Jurkat, Clone E6-1 (cell line): ENCODE data around the gene DHRS4. TPM values are rescaled to one million over a fixed set of nuclear protein-coding genes. Genes with fewer than 3 reads are reported as not detected.

Experiments
- DNase-seq: peaks from one replicate; pipeline ENCODE4 v3.0.0-alpha.2; 2011; ENCODE audit warnings: low read depth, low spot score
- H3K4me3 ChIP-seq: 2 replicates; pipeline ENCODE4 v1.5.1; 2011; ENCODE audit warnings: mild to moderate bottlenecking, low read length, control low read depth, moderate library complexity
- polyA plus RNA-seq: library from polyadenylated mRNA; unstranded; fragments of >200 nt; gene quantifications from one replicate; pipeline ENCODE4 v1.2.1, GENCODE V29; 2012; ENCODE audit warnings: missing spikeins; ENCODE audit not compliant: insufficient read length, insufficient read depth

Gene DHRS4
- 47.1 TPM for polyA plus RNA-seq

DNA sequence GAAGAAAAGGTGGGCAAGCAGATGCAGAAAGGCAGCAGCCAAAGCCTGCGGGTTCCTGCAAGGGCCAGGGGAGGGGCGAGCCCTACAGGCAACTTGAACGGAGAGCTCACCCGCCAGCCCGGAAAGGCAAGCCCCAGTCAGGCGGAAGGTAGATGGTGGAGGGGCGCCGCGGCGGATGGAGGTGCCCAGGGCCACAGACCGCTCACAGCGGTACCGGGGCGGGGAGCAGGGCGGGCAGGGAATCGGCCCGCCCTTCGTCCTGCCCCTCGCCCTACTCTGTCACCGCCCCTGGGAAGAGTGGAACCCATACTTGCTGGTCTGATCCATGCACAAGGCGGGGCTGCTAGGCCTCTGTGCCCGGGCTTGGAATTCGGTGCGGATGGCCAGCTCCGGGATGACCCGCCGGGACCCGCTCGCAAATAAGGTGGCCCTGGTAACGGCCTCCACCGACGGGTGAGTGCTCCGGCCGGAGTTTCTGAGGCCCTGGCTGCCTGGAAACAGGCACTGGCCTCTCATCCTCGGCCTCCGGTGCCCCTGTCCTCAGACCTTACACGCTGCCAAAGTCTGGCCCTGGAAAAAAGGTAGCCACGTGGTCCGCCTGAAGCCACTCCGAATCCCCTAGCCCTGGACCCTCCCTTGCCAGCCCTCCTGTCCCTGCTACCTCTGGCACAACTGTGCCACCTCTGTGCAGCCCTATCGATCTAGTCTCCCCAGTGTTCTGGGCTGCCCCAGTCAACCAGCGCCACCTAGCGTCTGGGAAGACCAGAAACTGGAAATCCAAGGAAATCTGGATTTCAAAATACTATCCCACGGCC lies at the start of gene DHRS4:
TSS of gene DHRS4 (plus strand) at position 307 of the 815 bp plus-strand sequence. CDS start at position 326, 19 bp downstream.
- H3K4me3 ChIP-seq: peak within 1 kb of the TSS; percentile 87
- peak; percentile 86 for DNase-seq

DNA sequence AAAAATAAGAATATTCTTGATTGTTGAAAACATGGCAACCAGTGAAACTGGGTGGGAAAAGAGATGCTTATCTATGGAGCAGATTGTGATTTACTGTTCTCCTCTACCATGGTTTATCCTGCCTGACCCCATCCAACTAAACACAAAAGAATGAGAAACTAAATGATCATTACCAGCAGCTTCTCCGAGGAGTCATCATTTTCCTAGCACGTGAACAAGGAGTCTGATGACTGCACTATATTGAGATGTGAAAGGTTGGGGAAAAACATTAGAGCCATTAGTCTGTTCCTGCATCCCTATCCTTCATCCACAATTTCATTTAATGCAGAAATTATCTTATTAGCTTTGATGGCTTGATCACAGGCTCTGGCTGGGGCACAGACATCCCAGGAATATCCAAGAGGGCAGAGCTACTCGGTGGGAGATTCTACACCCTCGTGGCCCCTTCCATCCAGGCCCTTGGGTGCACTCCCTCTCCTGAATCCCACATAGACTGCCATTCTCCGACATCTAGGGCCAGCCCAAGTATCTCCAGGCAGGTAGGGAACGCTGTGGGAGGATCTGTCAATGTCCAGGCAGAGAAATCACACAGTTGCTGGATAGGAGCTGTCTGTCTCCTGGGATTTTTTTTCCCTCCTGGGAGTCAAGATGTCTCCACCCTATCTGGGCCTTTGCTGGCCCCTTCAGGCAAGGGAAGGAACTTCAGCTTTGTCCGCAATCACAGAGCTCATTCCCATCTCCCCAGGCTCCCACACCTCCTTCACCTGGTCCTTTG lies 43.3 kb upstream of the DHRS4 start:
- H3K4me3 ChIP-seq: no peak overlapping the region
- DNase-seq: peak; percentile 6

DNA sequence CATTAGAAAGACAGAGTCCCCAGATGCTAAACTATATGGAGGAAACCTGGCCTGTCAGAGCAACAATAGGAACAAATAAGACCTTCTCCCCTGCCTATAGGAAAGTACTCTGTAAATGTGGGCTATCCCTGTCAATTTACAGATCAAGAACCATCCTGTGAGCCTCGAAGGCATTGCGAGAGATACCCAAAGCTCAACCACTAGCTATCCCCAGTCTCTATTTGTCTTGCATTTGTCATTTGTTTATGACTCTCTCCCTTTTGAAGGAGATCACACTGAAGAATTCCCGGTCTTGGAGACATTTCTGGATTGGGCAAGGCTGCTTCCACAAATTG lies 42.7 kb upstream of the DHRS4 start:
- no peak for DNase-seq
- H3K4me3 ChIP-seq: no peak overlapping the region

DNA sequence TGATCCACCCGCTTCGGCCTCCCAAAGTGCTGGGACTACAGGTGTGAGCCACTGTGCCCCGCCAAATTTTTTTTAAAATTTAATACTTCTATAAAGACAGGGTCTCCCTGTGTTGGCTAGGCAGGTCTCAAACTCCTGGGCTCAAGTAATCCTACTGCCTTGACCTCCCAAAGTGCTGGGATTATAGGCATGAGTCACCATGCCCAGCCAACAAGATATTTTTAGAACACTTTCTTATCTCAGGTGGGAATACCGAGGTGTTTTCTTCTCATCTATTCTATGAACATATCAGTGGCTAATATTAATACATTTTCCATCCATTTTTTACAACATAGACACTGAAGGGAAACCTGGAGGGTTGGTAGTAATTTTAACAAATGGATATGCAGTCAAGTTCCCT lies 38.0 kb upstream of the DHRS4 start:
- H3K4me3 ChIP-seq: no peak overlapping the region
- DNase-seq: no peak

DNA sequence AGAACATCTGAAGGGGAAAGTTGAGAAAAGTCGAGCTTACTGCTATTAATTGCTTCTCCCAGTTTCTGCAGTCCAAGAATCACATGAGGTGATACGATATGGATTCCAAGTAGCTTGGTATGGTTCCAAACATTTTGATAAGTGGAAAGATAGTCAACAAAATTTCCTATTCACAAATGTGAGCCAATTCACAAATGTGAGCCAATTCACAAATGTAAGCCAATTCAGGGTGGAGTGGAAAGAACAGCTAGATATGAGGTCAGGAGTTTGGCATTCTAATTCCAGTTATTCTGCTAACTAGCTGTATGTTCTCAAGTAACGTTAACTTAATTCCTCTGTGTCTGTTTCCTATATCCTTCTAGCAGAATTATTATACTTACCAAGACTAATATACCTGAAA lies 37.6 kb upstream of the DHRS4 start:
- DNase-seq: no peak
- H3K4me3 ChIP-seq: no peak overlapping the region

DNA sequence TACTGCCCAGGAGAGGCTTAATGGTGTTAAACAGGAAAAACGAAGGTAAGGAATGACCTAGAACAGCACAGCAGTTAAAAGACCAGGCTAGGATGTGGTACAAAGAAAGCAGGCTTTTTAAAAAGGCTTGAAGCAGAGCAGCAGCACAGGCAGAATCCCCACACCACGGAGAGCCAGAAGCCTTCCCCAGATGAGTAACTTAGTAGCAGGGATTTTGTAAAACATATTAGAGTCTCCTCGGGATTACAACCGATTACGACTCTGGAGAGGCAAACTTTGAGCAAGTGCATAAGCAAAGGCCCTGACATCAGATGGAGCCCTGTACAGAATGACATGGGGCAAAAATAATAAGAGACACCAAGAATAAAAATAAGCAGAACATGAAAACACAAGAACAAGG lies 37.1 kb upstream of the DHRS4 start:
- DNase-seq: no peak
- H3K4me3 ChIP-seq: no peak overlapping the region

DNA sequence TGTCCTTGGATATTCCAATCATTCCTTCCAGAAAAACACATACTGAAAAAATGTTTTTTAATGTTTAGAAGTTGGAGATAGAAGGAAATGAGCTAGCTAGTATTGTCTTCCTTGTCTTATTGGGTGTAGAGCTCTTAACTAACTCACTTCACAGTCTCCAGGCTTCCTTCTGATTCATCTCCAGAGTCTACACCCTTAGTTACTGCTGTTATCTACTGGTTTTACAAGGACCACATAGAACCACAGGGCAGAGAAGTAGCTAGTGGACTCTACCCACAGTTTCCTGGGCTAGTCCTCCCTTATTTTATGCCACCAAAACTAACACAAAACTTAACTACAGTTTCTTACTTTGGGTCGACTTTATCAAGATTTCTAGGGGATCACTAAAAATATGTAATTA lies 31.0 kb upstream of the DHRS4 start:
- H3K4me3 ChIP-seq: no peak overlapping the region
- DNase-seq: no peak

DNA sequence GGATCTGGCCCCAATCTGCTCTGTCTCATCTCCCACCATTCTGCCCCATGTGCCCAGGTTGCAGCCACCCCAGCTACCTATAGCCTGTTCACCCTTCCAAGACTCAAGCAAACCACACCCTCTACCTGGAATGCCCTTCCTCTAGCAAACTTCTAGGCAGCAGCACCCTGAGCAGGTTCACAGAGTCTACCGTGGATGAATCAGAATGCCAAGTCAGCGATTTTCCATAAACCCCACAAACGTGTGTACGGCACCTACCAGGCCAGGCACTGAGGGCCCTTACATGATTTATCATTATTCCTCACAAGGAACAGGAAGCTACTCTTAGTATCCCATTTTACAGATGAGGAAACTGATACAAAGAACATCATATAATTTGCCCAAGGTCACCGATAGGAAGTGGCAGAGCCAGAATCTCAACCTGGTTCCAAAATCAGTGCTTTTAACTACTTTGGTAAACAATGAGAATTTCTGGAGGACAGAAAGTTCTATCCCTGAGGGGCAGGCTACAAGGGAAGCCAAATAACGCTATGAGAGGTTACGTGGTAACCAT lies 28.0 kb upstream of the DHRS4 start:
- no peak overlapping the region for H3K4me3 ChIP-seq
- DNase-seq: no peak

DNA sequence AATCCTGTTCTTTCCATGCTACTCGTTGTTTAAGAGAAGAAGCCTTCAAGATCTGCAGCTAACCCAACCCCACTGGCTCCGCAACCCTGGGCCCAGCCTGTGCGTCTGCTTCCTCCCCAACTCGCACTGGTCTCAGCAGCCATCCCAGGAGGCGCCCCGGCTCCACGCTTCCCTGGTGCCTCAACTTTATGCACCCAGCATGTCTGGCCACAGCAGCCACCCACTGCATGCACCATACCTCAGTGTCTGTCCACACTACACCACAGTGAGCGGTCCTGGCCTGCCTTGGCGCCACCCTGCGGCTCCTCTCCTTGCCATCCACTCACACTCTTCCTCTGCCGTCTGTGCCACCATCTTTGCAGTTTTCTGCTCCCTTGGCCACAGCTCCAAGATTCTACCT lies 27.0 kb upstream of the DHRS4 start:
- H3K4me3 ChIP-seq: no peak overlapping the region
- DNase-seq: no peak

DNA sequence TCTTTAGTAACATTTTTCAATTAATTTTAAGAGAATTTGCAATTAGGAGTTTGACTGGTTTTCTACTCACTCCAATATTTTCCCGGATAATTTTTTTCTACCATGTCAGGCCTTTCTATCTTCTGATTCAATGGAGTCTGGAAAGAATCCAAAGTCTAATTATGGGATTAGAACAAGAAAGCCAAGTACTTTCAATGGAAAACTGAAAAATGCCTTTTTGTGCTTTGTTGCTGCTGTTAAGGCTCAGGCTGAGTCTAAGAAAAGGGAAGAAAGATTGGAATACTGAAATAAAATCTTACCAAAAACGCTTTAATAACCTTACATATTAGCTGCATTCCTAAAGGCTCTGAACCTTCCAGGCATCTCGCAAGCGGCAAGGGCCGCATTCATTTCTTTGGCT lies 24.4 kb upstream of the DHRS4 start:
- H3K4me3 ChIP-seq: no peak overlapping the region
- DNase-seq: no peak

DNA sequence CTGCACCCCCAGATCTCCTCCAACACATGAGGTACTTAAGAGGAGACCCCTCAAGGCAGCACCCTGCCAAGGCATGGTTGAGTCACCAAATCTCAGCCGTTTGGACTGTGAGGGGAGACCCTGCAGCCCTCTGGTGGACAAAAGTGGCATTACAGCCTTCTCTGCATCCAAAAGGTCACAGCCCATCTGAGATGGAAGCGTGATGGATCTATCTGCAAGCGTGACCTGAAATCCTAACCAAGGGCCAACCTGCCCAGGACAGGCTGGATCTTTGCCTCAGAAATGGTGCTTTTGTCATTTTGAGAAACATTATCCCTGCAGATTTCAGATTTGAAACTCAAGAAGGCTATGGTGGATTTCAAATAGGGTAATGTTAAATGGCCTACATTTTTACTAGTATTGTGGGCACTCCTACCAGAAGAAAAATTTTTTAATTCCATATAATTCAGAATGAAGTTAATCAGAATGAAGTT lies 23.7 kb upstream of the DHRS4 start:
- H3K4me3 ChIP-seq: no peak overlapping the region
- DNase-seq: peak; percentile 69

DNA sequence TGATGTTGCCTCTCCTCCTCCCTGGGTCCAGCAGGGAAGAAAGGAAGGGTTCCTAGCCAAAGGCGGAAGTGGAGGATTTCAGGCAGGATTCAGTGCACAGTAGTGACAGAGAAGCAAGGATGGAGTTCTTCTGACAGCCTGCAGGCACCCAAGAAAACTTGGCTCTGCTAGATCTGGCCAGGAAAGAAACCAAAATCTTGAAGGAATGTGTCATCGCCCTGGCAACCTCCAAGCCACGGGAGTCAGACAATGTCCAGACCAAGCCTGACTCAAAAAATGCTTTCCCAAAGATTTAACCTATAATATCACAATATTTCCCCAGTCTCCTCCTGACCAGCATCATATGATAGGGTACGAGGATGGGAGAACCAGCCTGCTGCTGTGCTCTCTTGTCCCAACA lies 22.8 kb upstream of the DHRS4 start:
- no peak for DNase-seq
- H3K4me3 ChIP-seq: no peak overlapping the region

DNA sequence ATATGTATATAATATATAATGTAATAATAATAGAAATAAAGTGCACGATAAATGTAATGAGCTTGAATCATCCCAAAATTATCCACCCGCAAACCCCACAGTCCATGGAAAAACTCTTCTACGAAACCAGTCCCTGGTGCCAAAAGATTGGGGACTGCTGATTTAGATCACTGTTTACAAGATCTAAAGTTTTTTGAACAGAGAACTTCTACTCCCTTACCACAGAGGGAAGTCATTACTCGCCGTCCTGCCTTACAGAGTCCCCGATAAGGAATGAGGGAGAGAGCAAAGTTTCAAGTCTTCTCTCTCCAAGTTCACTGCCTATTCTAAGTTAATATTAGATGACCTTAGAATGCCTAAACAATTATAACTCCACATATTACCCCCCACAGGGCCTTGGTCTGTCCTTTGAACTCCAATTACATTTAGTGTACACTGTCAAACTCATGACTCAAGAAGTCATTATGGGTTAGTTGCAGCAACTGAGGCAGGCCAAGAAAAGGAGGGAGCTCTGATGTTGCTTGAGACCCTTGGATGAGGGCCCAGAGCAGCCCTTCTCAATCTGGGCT lies 21.8 kb upstream of the DHRS4 start:
- H3K4me3 ChIP-seq: no peak overlapping the region
- no peak for DNase-seq

DNA sequence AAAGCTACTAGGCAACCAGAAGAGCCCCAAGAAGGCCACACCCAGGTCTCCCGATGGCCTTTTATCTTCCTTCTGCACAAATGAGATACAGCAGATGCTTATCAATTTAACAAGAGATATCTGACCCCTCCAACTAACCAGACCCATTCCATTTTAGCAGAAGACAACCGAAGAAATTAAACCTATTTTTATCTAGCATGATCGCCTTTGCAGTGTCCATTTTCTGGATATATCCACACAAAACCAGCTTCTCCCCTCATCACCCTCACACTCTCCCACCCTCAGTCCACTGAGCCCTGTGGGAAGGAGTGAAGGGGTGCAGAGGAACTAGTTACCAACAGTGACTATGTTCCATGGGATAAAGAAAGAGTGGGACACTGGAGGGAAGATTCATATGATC lies 20.9 kb upstream of the DHRS4 start:
- no peak overlapping the region for H3K4me3 ChIP-seq
- DNase-seq: no peak

DNA sequence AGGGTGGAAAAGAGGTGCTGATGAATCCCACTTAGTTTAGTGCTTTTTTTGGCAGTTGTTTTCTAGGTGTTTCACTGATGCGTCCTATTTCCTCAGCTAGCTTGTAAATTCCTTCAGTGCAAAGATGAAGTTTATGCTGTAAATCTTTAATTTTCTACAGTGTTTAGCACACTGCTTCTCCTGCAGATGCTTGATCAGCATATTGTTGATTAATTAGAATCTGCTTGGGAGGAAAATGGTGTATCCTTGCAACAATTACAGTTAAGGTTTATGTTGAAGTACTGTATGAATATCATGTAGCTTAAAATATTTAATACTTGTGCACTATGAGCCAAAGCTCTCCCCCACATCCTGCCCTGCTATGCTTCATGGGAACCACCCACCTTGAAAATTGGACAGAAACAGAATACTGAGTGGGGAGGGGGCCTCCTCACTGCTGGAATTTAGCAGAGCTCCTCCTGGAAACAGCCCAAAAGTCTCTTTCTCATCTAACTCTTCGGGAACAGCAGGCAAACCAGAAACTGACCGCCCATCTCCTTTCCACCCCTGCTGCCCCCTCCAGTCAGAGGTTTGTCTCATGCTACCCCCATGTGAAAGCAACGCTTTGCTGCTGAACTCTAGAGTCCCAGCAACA lies 20.3 kb upstream of the DHRS4 start:
- no peak overlapping the region for H3K4me3 ChIP-seq
- no peak for DNase-seq

DNA sequence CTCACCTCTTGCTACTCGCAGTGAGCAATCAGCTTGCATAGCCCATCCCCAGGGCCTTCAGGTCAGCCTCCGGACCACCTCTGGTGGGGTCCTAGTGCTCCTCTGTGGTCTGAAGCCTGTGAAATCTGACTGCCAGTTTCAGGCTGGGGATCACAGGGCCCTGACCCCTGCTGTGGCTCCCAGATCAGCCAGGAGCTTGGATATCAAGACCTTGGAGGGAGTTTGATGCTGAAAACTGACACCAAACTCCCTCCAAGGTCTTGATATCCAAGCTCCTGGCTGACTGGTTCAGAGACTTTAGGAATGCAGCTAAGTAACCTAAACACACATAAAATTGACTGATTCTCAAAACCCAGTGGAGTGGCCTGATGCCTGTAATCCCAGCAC lies 19.8 kb upstream of the DHRS4 start:
- DNase-seq: no peak
- no peak overlapping the region for H3K4me3 ChIP-seq

DNA sequence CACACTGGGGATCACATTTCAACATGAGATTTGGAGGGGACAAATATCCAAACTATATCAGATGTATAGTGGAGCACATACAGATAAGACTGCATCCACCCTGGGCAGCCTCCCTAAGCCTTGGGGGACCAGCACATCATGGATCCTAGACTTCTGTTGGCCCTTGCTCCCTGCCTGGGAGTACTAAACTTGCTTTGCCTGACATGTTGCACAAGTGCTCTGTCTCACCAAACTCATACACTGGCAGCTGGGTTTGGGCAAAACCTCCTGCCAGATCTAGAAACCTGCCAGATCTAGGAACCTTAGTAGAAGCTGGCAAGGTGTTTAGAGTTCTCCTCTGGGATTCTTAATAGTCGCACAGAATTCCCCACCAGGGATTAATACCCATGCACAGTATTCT lies 18.4 kb upstream of the DHRS4 start:
- no peak overlapping the region for H3K4me3 ChIP-seq
- DNase-seq: no peak

DNA sequence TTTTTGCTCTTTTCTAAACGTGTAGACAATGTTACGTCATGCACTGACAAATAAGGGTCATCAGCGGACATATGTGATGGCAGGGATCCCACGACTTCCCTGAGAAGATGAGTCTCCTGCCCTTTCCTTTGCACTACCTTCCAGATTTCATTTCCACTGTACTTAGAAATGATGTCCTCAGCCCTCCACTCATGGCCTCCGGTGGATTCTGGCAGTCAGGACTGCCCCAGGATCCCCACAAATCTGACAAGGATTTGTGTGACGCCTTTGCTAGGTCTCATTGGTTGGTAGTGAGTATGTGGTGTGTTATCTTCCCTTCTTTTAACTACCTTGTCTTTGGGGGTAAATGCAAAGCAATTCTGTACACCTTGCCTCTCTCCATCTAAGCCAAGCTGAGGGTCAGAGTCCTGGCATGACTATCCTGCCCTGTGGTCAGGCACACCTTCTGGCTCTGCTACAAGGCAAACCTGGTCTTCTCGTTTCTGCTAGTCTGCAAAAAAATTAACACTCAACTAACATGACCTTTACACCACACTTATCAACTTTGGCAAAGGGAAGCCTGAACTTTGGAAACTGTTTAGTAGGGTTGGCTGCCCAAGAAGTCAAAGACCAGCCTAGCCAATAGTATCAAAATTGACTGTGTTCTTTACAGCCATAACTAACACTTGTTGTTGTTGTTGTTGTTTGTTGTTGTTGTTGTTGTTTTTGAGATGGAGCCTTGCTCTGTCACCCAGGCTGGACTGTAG lies 17.3 kb upstream of the DHRS4 start:
- no peak for DNase-seq

DNA sequence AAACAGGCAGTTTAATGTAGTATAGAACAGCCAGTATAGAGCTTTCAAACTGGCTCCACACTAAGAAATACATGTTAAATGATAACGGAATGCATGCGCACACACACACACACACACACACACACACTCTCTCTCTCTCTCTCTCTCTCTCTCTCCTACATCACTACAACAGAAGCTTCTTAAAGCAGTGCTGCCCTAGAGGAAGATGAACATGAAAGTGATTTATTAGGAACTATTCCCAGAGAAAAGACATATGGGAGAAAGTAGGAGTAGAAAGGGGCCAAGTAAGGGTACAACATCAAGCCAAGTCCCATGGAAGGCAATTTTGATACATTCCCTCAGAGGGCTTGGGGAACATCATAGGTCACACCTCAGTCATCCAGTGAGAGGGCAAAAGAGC lies 16.4 kb upstream of the DHRS4 start:
- no peak for DNase-seq
- no peak overlapping the region for H3K4me3 ChIP-seq

More for the DNA sequence above, 17.3 kb upstream of the DHRS4 start:
- no peak overlapping the region for H3K4me3 ChIP-seq
